ENCODE measurements around the gene GSK3B.

- TF ChIP-seq CTCF (IDR thresholded peaks at IDR 0.05 in 2 of 3, conservative IDR thresholded peaks at IDR 0.05 in 1 of 3; ENCODE audit: borderline replicate concordance in 1 of 3, insufficient read depth in 1 of 3, low read depth in 2 of 3, low read length in 2 of 3), result no peak
- no peak for TF ChIP-seq POLR2A (IDR thresholded peaks at IDR 0.05; ENCODE audit: borderline replicate concordance, extremely low read depth, insufficient read depth, insufficient read length)
- no peak for TF ChIP-seq MAX (IDR thresholded peaks at IDR 0.05)
- no peak for TF ChIP-seq POLR2AphosphoS5 (IDR thresholded peaks at IDR 0.05; ENCODE audit: low read depth, low read length)
- TF ChIP-seq RAD21 (IDR thresholded peaks at IDR 0.05; ENCODE audit: low read depth), result no peak
- no peak for TF ChIP-seq ATF3 (IDR thresholded peaks at IDR 0.05)
- TF ChIP-seq EZH2 (IDR thresholded peaks at IDR 0.05), result no peak
- no peak for TF ChIP-seq TCF7L2 (IDR thresholded peaks at IDR 0.05; ENCODE audit: borderline replicate concordance, extremely low read depth, insufficient read depth, insufficient read length)
- no peak for TF ChIP-seq ZNF274 (IDR thresholded peaks at IDR 0.05; ENCODE audit: low read depth, low read length)
Measured at GRCh38 chr3:119818937-119819336, 275.3 kb downstream of the GSK3B start.

Measured in HCT116 (cell line).